H1 (cell line): ENCODE results near the gene KIF26B. TPM values are rescaled to one million over a fixed set of nuclear protein-coding genes. Genes with fewer than 3 reads are reported as not detected.

Experiments
- CTCF ChIA-PET: fragments of 300-600 bp; sonication (Branson Sonifier 250); formaldehyde crosslinking; loops from one replicate; lab custom pipeline; 2021; ENCODE audit not compliant: partially characterized antibody; lab: Charles Lee
- POLR2A ChIA-PET: fragments of 300-600 bp; sonication (Branson Sonifier 250); formaldehyde crosslinking; loops from one replicate; lab custom pipeline; 2021; ENCODE audit warnings: inconsistent platforms; ENCODE audit not compliant: partially characterized antibody; lab: Charles Lee
- DNase-seq, 2 experiments: peaks; one replicate each; pipeline versions ENCODE4 v3.0.0 to v3.0.0-alpha.2; 2010 to 2022; ENCODE audit warnings: low spot score in 2 of 2, low read depth in 1 of 2, mixed read lengths in 1 of 2
- FAIRE-seq: peaks from 2 replicates; lab custom pipeline; 2011; peaks lifted over from hg19 to GRCh38; lab: Jason Lieb, UNC
- H2AFZ ChIP-seq: 2 replicates; pipeline ENCODE4 v1.8.1; 2012; ENCODE audit warnings: low read length, inconsistent platforms
- H2AK5ac ChIP-seq: 2 replicates; pipeline ENCODE4 v1.6.1; 2013; ENCODE audit warnings: low read depth, low read length
- H2BK120ac ChIP-seq: replicated peaks from 2 replicates; pipeline ENCODE3; 2013; ENCODE audit warnings: low read depth, low read length, inconsistent platforms
- H2BK12ac ChIP-seq: 2 replicates; pipeline ENCODE4 v1.6.1; 2013; ENCODE audit warnings: low read depth, low read length
- H2BK15ac ChIP-seq: 2 replicates; pipeline ENCODE4 v1.6.1; 2013; ENCODE audit warnings: low read length
- H2BK20ac ChIP-seq: 2 replicates; pipeline ENCODE4 v1.6.1; 2013; ENCODE audit warnings: low read length
- H2BK5ac ChIP-seq: 2 replicates; pipeline ENCODE4 v1.6.1; 2013; ENCODE audit warnings: low read depth, low read length
- H3K14ac ChIP-seq: 2 replicates; pipeline ENCODE4 v1.6.1; 2013; ENCODE audit warnings: inconsistent platforms; ENCODE audit not compliant: insufficient read length
- H3K18ac ChIP-seq: 2 replicates; pipeline ENCODE4 v1.6.1; 2013; ENCODE audit warnings: low read length; ENCODE audit errors: extremely low read depth
- H3K23ac ChIP-seq: 2 replicates; pipeline ENCODE4 v1.6.1; 2013; ENCODE audit warnings: inconsistent platforms; ENCODE audit not compliant: insufficient read length
- H3K23me2 ChIP-seq: 2 replicates; pipeline ENCODE4 v1.6.1; 2013; ENCODE audit warnings: low read depth, low read length
- H3K27ac ChIP-seq: 2 replicates; pipeline ENCODE4 v1.6.1; 2011; ENCODE audit warnings: low read depth, low read length, inconsistent platforms
- H3K27me3 ChIP-seq, 4 experiments: replicated peaks in 1 of 4; 1 replicate in 1 of 4; 2 replicates in 3 of 4; pipeline versions ENCODE4 v1.6.1 to v1.8.1; 2011 to 2013; ENCODE audit warnings: low read length in 3 of 4, mild to moderate bottlenecking in 3 of 4, inconsistent platforms in 2 of 4, mixed read lengths in 2 of 4, moderate library complexity in 1 of 4; ENCODE audit not compliant: control insufficient read depth in 3 of 4, insufficient read depth in 3 of 4; ENCODE audit errors: extremely low read depth in 1 of 4
- H3K36me3 ChIP-seq, 4 experiments: 2 replicates each; pipeline versions ENCODE4 v1.6.1 to v1.8.1; 2011 to 2013; ENCODE audit warnings: mild to moderate bottlenecking in 4 of 4, low read length in 3 of 4, moderate library complexity in 2 of 4, control low read depth in 1 of 4, inconsistent platforms in 1 of 4; ENCODE audit not compliant: insufficient read depth in 4 of 4, control insufficient read depth in 2 of 4
- H3K4ac ChIP-seq: replicated peaks from 2 replicates; pipeline ENCODE3; 2013; ENCODE audit warnings: low read length, low read depth, mixed read lengths, inconsistent platforms; ENCODE audit not compliant: insufficient read length
- H3K4me1 ChIP-seq, 4 experiments: replicated peaks in 1 of 4; 1 replicate in 1 of 4; 2 replicates in 3 of 4; pipeline versions ENCODE4 v1.6.1 to v1.8.1; 2011 to 2013; ENCODE audit warnings: low read length in 3 of 4, inconsistent platforms in 2 of 4, mixed read lengths in 1 of 4; ENCODE audit not compliant: insufficient read depth in 4 of 4, control insufficient read depth in 3 of 4
- H3K4me2 ChIP-seq, 2 experiments: 2 replicates each; pipeline versions ENCODE4 v1.6.1 to v1.8.1; 2011 to 2013; ENCODE audit warnings: low read depth in 2 of 2, low read length in 2 of 2, control low read depth in 1 of 2, inconsistent platforms in 1 of 2, mild to moderate bottlenecking in 1 of 2; ENCODE audit not compliant: insufficient read depth in 1 of 2
- H3K4me3 ChIP-seq, 4 experiments: fragments of 200-600, 300-600 bp in 1 of 4; sonication (generic), shearing (Covaris generic), sonication (Bioruptor Twin) in 1 of 4; 2 replicates each; pipeline versions ENCODE4 v1.5.1 to v1.8.1; 2011 to 2016; ENCODE audit warnings: low read length in 4 of 4, low read depth in 3 of 4, control low read depth in 2 of 4, inconsistent platforms in 2 of 4, mild to moderate bottlenecking in 2 of 4, mixed read lengths in 1 of 4, moderate library complexity in 1 of 4; ENCODE audit not compliant: insufficient read depth in 2 of 4; ENCODE audit errors: extremely low read depth in 1 of 4
- H3K56ac ChIP-seq: replicated peaks from 2 replicates; pipeline ENCODE3; 2013; ENCODE audit warnings: low read depth, mild to moderate bottlenecking, mixed read lengths, low read length, inconsistent platforms; ENCODE audit not compliant: insufficient read length
- H3K79me1 ChIP-seq: 2 replicates; pipeline ENCODE4 v1.6.1; 2013; ENCODE audit warnings: low read depth, low read length, control low read depth
- H3K79me2 ChIP-seq, 2 experiments: 2 replicates each; pipeline versions ENCODE4 v1.6.1 to v1.8.1; 2012 to 2013; ENCODE audit warnings: low read length in 2 of 2, mild to moderate bottlenecking in 2 of 2, inconsistent platforms in 1 of 2; ENCODE audit not compliant: insufficient read depth in 2 of 2, control insufficient read depth in 1 of 2
- H3K9ac ChIP-seq, 4 experiments: replicated peaks in 1 of 4; 1 replicate in 1 of 4; 2 replicates in 3 of 4; pipeline versions ENCODE4 v1.6.1 to v1.8.1; 2011 to 2013; ENCODE audit warnings: low read depth in 3 of 4, low read length in 3 of 4, control low read depth in 2 of 4, mild to moderate bottlenecking in 2 of 4, moderate library complexity in 2 of 4, inconsistent platforms in 1 of 4; ENCODE audit errors: extremely low read depth in 1 of 4
- H3K9me3 ChIP-seq, 2 experiments: 2 replicates each; pipeline versions ENCODE4 v1.6.1 to v1.8.1; 2012 to 2013; ENCODE audit warnings: mild to moderate bottlenecking in 2 of 2, moderate library complexity in 2 of 2, control low read depth in 1 of 2, inconsistent platforms in 1 of 2, low read depth in 1 of 2, low read length in 1 of 2, mixed read lengths in 1 of 2; ENCODE audit not compliant: insufficient read depth in 2 of 2
- H4K20me1 ChIP-seq, 2 experiments: replicated peaks in 1 of 2; 2 replicates each; pipeline versions ENCODE3 to v1.8.1; 2011 to 2013; ENCODE audit warnings: inconsistent platforms in 2 of 2, low read length in 2 of 2, mild to moderate bottlenecking in 1 of 2; ENCODE audit not compliant: insufficient read depth in 2 of 2, control insufficient read depth in 1 of 2
- H4K5ac ChIP-seq: 2 replicates; pipeline ENCODE4 v1.6.1; 2013; ENCODE audit warnings: low read length, low read depth, mixed read lengths, inconsistent platforms; ENCODE audit not compliant: insufficient read length
- H4K8ac ChIP-seq: 2 replicates; pipeline ENCODE4 v1.8.0; 2013; ENCODE audit warnings: mild to moderate bottlenecking, moderate library complexity, low read length, inconsistent platforms; ENCODE audit not compliant: insufficient read depth; ENCODE audit errors: extremely low read depth
- H4K91ac ChIP-seq: replicated peaks from 2 replicates; pipeline ENCODE3; 2013; ENCODE audit warnings: low read length, mixed read lengths, inconsistent platforms; ENCODE audit not compliant: insufficient read length
- ASH2L ChIP-seq: fragments of 200-600, 300-600 bp; sonication (generic); IDR thresholded peaks from one replicate; pipeline ENCODE4 v1.7.1; 2017; ENCODE audit warnings: low read length
- WGBS, 2 experiments: shearing (Covaris generic) in 1 of 2; methylation state at CpG; one replicate each; pipeline versions ENCODE4 v1.1.6 to v1.1.7; 2013 to 2015; ENCODE audit warnings: low lambda C conversion rate in 2 of 2, mixed read lengths in 2 of 2, inconsistent platforms in 1 of 2, low coverage in 1 of 2, missing lambda C conversion rate in 1 of 2; ENCODE audit not compliant: insufficient replicate concordance in 2 of 2, insufficient coverage in 1 of 2, insufficient read length in 1 of 2; ENCODE audit errors: extremely low coverage in 1 of 2, missing lambda C conversion rate in 1 of 2; 5-methylcytosine and 5-hydroxymethylcytosine counted together
- polyA plus RNA-seq, 7 experiments: library from polyadenylated mRNA; depleted of rRNA in 3 of 7; stranded (reverse) in 5 of 7; unstranded in 2 of 7; fragments of >200 nt in 5 of 7; fragments of 200-250 nt in 2 of 7; gene quantifications; 1 replicate in 5 of 7; 2 replicates in 1 of 7; 4 replicates in 1 of 7; pipeline versions ENCODE4 v1.2.1 to v1.2.3, GENCODE V29; 2011 to 2013; ENCODE audit warnings: missing spikeins in 2 of 7, mixed read lengths in 2 of 7
- total RNA-seq: library from RNA; stranded (reverse); fragmentation: NEBNext Ultra II Directional; extraction: Animal tissue kit (Norgen Biotek cat#: 25700); gene quantifications from 2 replicates; pipeline ENCODE4 v1.2.1, GENCODE V29; 2021

KIF26B gene
- total and polyA plus RNA-seq, 2 of the 8 experiments (the other 6 are each of a cell fraction or from before 2014, with no cell fraction given), result 0.06 to 0.28 TPM

- FAIRE-seq, result no peak
- Histone ChIP-seq H2BK120ac (no peak overlapping the region), H4K91ac (no peak overlapping the region), H2BK5ac (no peak overlapping the region), H3K9me3 (no peaks in the 10 kb centered on the region), H3K4me1 (peaks cover 0 to 12% (median 2%) of the 10 kb centered on the region in 4 experiments; a peak in 3 of 7 replicates), H3K4me2 (no peak overlapping the region), H2AK5ac (no peak overlapping the region), H4K20me1 (no peaks in the 10 kb centered on the region), H3K79me2 (no peaks in the 10 kb centered on the region), H3K18ac (no peak overlapping the region), H2BK15ac (no peak overlapping the region), H4K8ac (no peak overlapping the region), H2BK20ac (no peak overlapping the region), H4K5ac (no peak overlapping the region), H3K4ac (no peak overlapping the region), H3K79me1 (no peaks in the 10 kb centered on the region), H3K56ac (no peak overlapping the region), H3K9ac (no peak overlapping the region), H3K14ac (no peak overlapping the region), H2AFZ (no peak overlapping the region), H3K23me2 (no peaks in the 10 kb centered on the region), H3K27me3 (no peaks in the 10 kb centered on the region), H2BK12ac (no peak overlapping the region), H3K27ac (no peak overlapping the region), H3K23ac (no peak overlapping the region), H3K36me3 (no peaks in the 10 kb centered on the region), H3K4me3 (no peak overlapping the region)
- ChIA-PET POLR2A (no interaction called here), CTCF (interaction anchor here (1.1 to 1.8 kb wide), 2 partner anchors 13 to 106 kb away, joined by 3 read pairs; no protein-coding TSS in a partner anchor)
- DNase-seq, result no peak
- 90% methylated on average over 5 of the region's 5 CpGs; no CpG with 5 or more reads in 1 of the 2 experiments for whole genome bisulfite sequencing, 2 experiments
- TF ChIP-seq ASH2L, result no peak
These were observed 108.8 kb downstream of the KIF26B start for GRCh38 chr1:245263529-245264095.
